ENCODE measurements around the gene EIF4B.
"Not testable (repeated sequence)": the region's sequence is repeated elsewhere in the genome, so short reads cannot be mapped to it uniquely, and the experiment has no call there.

The EIF4B gene

GRCh38 chr12:53031616-53032015, 25.4 kb downstream of the EIF4B start:
- H3K27ac ChIP-seq (ENCODE audit: low read depth, low read length): no peak overlapping the region
- H3K4me3 ChIP-seq (ENCODE audit: low read depth, low read length): no peak overlapping the region
- no peaks in the 10 kb centered on the region for H3K4me1 ChIP-seq (ENCODE audit: control insufficient read depth, insufficient read depth, low read length)
- H3K27me3 ChIP-seq (ENCODE audit: control insufficient read depth, insufficient read depth, low read length): no peaks in the 10 kb centered on the region
- H3K9me3 ChIP-seq (ENCODE audit: control insufficient read depth, insufficient read depth, low read length): no peaks in the 10 kb centered on the region
- no peak overlapping the region for H3K9ac ChIP-seq (ENCODE audit: low read depth, low read length)
- peaks cover 99% of the 10 kb centered on the region for H3K36me3 ChIP-seq (ENCODE audit: control insufficient read depth, insufficient read depth, low read length)

- not testable (repeated sequence) for H3K27me3 ChIP-seq (ENCODE audit: control insufficient read depth, insufficient read depth, low read length); H3K9ac ChIP-seq (ENCODE audit: low read depth, low read length); H3K27ac ChIP-seq (ENCODE audit: low read depth, low read length); H3K4me1 ChIP-seq (ENCODE audit: control insufficient read depth, insufficient read depth, low read length); H3K4me3 ChIP-seq (ENCODE audit: low read depth, low read length); H3K9me3 ChIP-seq (ENCODE audit: control insufficient read depth, insufficient read depth, low read length)
- H3K36me3 ChIP-seq (ENCODE audit: control insufficient read depth, insufficient read depth, low read length): peaks cover 99% of the 10 kb centered on the region
Observed at GRCh38 chr12:53033832-53034231, 27.6 kb downstream of the EIF4B start.

GRCh38 chr12:53034459-53034858, 28.2 kb downstream of the EIF4B start:
- Histone ChIP-seq H3K36me3 (ENCODE audit: control insufficient read depth, insufficient read depth, low read length) (peaks cover 99% of the 10 kb centered on the region), H3K9me3 (ENCODE audit: control insufficient read depth, insufficient read depth, low read length) (no peaks in the 10 kb centered on the region), H3K9ac (ENCODE audit: low read depth, low read length) (no peak overlapping the region), H3K27me3 (ENCODE audit: control insufficient read depth, insufficient read depth, low read length) (no peaks in the 10 kb centered on the region), H3K27ac (ENCODE audit: low read depth, low read length) (no peak overlapping the region), H3K4me1 (ENCODE audit: control insufficient read depth, insufficient read depth, low read length) (no peaks in the 10 kb centered on the region), H3K4me3 (ENCODE audit: low read depth, low read length) (no peak overlapping the region)

- Histone ChIP-seq H3K36me3 (ENCODE audit: control insufficient read depth, insufficient read depth, low read length) (peaks cover 94% of the 10 kb centered on the region), H3K4me3 (ENCODE audit: low read depth, low read length) (no peak overlapping the region), H3K27me3 (ENCODE audit: control insufficient read depth, insufficient read depth, low read length) (no peaks in the 10 kb centered on the region), H3K4me1 (ENCODE audit: control insufficient read depth, insufficient read depth, low read length) (no peaks in the 10 kb centered on the region), H3K9ac (ENCODE audit: low read depth, low read length) (no peak overlapping the region), H3K9me3 (ENCODE audit: control insufficient read depth, insufficient read depth, low read length) (no peaks in the 10 kb centered on the region), H3K27ac (ENCODE audit: low read depth, low read length) (no peak overlapping the region)
Observed at GRCh38 chr12:53036802-53037201, 30.5 kb downstream of the EIF4B start.

- no peak overlapping the region for H3K9ac ChIP-seq (ENCODE audit: low read depth, low read length)
- H3K9me3 ChIP-seq (ENCODE audit: control insufficient read depth, insufficient read depth, low read length): no peaks in the 10 kb centered on the region
- H3K36me3 ChIP-seq (ENCODE audit: control insufficient read depth, insufficient read depth, low read length): peaks cover 64% of the 10 kb centered on the region
- H3K4me1 ChIP-seq (ENCODE audit: control insufficient read depth, insufficient read depth, low read length): peaks cover 14% of the 10 kb centered on the region
- H3K27me3 ChIP-seq (ENCODE audit: control insufficient read depth, insufficient read depth, low read length): peaks cover 10% of the 10 kb centered on the region
- no peak overlapping the region for H3K4me3 ChIP-seq (ENCODE audit: low read depth, low read length)
- H3K27ac ChIP-seq (ENCODE audit: low read depth, low read length): no peak overlapping the region
Observed at GRCh38 chr12:53039851-53040250, 33.6 kb downstream of the EIF4B start.

GRCh38 chr12:53042607-53043454, 36.6 kb downstream of the EIF4B start:
- Histone ChIP-seq H3K4me1 (ENCODE audit: control insufficient read depth, insufficient read depth, low read length) (peaks cover 29% of the 10 kb centered on the region), H3K27me3 (ENCODE audit: control insufficient read depth, insufficient read depth, low read length) (peaks cover 28% of the 10 kb centered on the region), H3K9me3 (ENCODE audit: control insufficient read depth, insufficient read depth, low read length) (no peaks in the 10 kb centered on the region), H3K36me3 (ENCODE audit: control insufficient read depth, insufficient read depth, low read length) (peaks cover 34% of the 10 kb centered on the region), H3K27ac (ENCODE audit: low read depth, low read length) (peak overlapping the region; percentile 53), H3K9ac (ENCODE audit: low read depth, low read length) (no peak overlapping the region), H3K4me3 (ENCODE audit: low read depth, low read length) (no peak overlapping the region)

- Histone ChIP-seq H3K4me1 (ENCODE audit: control insufficient read depth, insufficient read depth, low read length) (peaks cover 41% of the 10 kb centered on the region), H3K27me3 (ENCODE audit: control insufficient read depth, insufficient read depth, low read length) (peaks cover 28% of the 10 kb centered on the region), H3K9ac (ENCODE audit: low read depth, low read length) (no peak overlapping the region), H3K27ac (ENCODE audit: low read depth, low read length) (no peak overlapping the region), H3K4me3 (ENCODE audit: low read depth, low read length) (no peak overlapping the region), H3K9me3 (ENCODE audit: control insufficient read depth, insufficient read depth, low read length) (no peaks in the 10 kb centered on the region), H3K36me3 (ENCODE audit: control insufficient read depth, insufficient read depth, low read length) (peaks cover 21% of the 10 kb centered on the region)
Observed at GRCh38 chr12:53044052-53044581, 37.9 kb downstream of the EIF4B start.

GRCh38 chr12:53044896-53045695, 38.8 kb downstream of the EIF4B start:
- Histone ChIP-seq H3K9me3 (ENCODE audit: control insufficient read depth, insufficient read depth, low read length) (no peaks in the 10 kb centered on the region), H3K4me1 (ENCODE audit: control insufficient read depth, insufficient read depth, low read length) (peaks cover 50% of the 10 kb centered on the region), H3K27me3 (ENCODE audit: control insufficient read depth, insufficient read depth, low read length) (peaks cover 28% of the 10 kb centered on the region), H3K36me3 (ENCODE audit: control insufficient read depth, insufficient read depth, low read length) (peaks cover 11% of the 10 kb centered on the region), H3K27ac (ENCODE audit: low read depth, low read length) (no peak overlapping the region), H3K4me3 (ENCODE audit: low read depth, low read length) (no peak overlapping the region), H3K9ac (ENCODE audit: low read depth, low read length) (no peak overlapping the region)

GRCh38 chr12:53045696-53046045, 39.4 kb downstream of the EIF4B start:
- Histone ChIP-seq H3K9ac (ENCODE audit: low read depth, low read length) (no peak overlapping the region), H3K4me1 (ENCODE audit: control insufficient read depth, insufficient read depth, low read length) (peaks cover 56% of the 10 kb centered on the region), H3K27ac (ENCODE audit: low read depth, low read length) (no peak overlapping the region), H3K27me3 (ENCODE audit: control insufficient read depth, insufficient read depth, low read length) (peaks cover 28% of the 10 kb centered on the region), H3K36me3 (ENCODE audit: control insufficient read depth, insufficient read depth, low read length) (peaks cover 6% of the 10 kb centered on the region), H3K4me3 (ENCODE audit: low read depth, low read length) (no peak overlapping the region), H3K9me3 (ENCODE audit: control insufficient read depth, insufficient read depth, low read length) (no peaks in the 10 kb centered on the region)

GRCh38 chr12:53046655-53047220, 40.5 kb downstream of the EIF4B start:
- peak overlapping the region; percentile 37 for H3K27ac ChIP-seq (ENCODE audit: low read depth, low read length)
- peak overlapping the region; percentile 79 for H3K4me3 ChIP-seq (ENCODE audit: low read depth, low read length)
- H3K4me1 ChIP-seq (ENCODE audit: control insufficient read depth, insufficient read depth, low read length): peaks cover 67% of the 10 kb centered on the region
- H3K27me3 ChIP-seq (ENCODE audit: control insufficient read depth, insufficient read depth, low read length): peaks cover 34% of the 10 kb centered on the region
- H3K9ac ChIP-seq (ENCODE audit: low read depth, low read length): peak overlapping the region; percentile 48; the same call in 1 of the 2 replicates
- peaks cover 2% of the 10 kb centered on the region; the same call in 1 of the 2 replicates for H3K36me3 ChIP-seq (ENCODE audit: control insufficient read depth, insufficient read depth, low read length)
- H3K9me3 ChIP-seq (ENCODE audit: control insufficient read depth, insufficient read depth, low read length): no peaks in the 10 kb centered on the region

Data from HUES48 (cell line).